HG02884 (cell line): ENCODE results near the gene CAPN9.

Experiments used
- ATAC-seq: cut with Tn5 transposase; IDR thresholded peaks from one replicate; pipeline ENCODE4 v1.9.1; 2021; ENCODE audit warnings: mild to moderate bottlenecking, moderate library complexity; ENCODE audit not compliant: unreplicated experiment

CAPN9 gene

GRCh38 chr1:230794871-230795605, 47.9 kb downstream of the CAPN9 start:
- no peak for ATAC-seq

GRCh38 chr1:230796626-230797025, 49.4 kb downstream of the CAPN9 start:
- no peak for ATAC-seq

GRCh38 chr1:230797376-230797920, 50.3 kb downstream of the CAPN9 start:
- ATAC-seq: no peak

GRCh38 chr1:230797942-230798365, 50.8 kb downstream of the CAPN9 start:
- ATAC-seq: no peak

GRCh38 chr1:230798491-230798890, 51.3 kb downstream of the CAPN9 start:
- no peak for ATAC-seq

- no peak for ATAC-seq
These were observed 54.0 kb downstream of the CAPN9 start for GRCh38 chr1:230800891-230801840.

GRCh38 chr1:230804396-230804795, 57.2 kb downstream of the CAPN9 start:
- no peak for ATAC-seq

- ATAC-seq: no peak
These were observed 59.4 kb downstream of the CAPN9 start for GRCh38 chr1:230806552-230806951.

- ATAC-seq: no peak
These were observed 59.8 kb downstream of the CAPN9 start for GRCh38 chr1:230807029-230807428.

GRCh38 chr1:230807561-230808280, 60.5 kb downstream of the CAPN9 start:
- ATAC-seq: no peak

GRCh38 chr1:230808281-230808872, 61.2 kb downstream of the CAPN9 start:
- ATAC-seq: no peak

- no peak for ATAC-seq
These were observed 62.2 kb downstream of the CAPN9 start for GRCh38 chr1:230809256-230809990.

GRCh38 chr1:230812568-230812967, 65.4 kb downstream of the CAPN9 start:
- no peak for ATAC-seq

- ATAC-seq: no peak
These were observed 67.9 kb downstream of the CAPN9 start for GRCh38 chr1:230814949-230815692.

- no peak for ATAC-seq
These were observed 68.8 kb downstream of the CAPN9 start for GRCh38 chr1:230816018-230816417.

GRCh38 chr1:230818367-230818766, 71.2 kb downstream of the CAPN9 start:
- ATAC-seq: no peak

- no peak for ATAC-seq
These were observed 71.7 kb downstream of the CAPN9 start for GRCh38 chr1:230818901-230819300.

GRCh38 chr1:230819976-230820375, 72.8 kb downstream of the CAPN9 start:
- no peak for ATAC-seq

GRCh38 chr1:230820568-230820967, 73.4 kb downstream of the CAPN9 start:
- ATAC-seq: no peak
